H1 (cell line): ENCODE data around the gene CEP85L.

Experiments used
- CTCF ChIP-seq, 3 experiments: IDR thresholded peaks; 1 replicate in 2 of 3; 2 replicates in 1 of 3; pipeline versions ENCODE4 v1.5.1 to v1.6.1; 2011; ENCODE audit warnings: low read length in 3 of 3, mild to moderate bottlenecking in 3 of 3, inconsistent platforms in 2 of 3, low read depth in 1 of 3, moderate library complexity in 1 of 3; ENCODE audit not compliant: insufficient read depth in 1 of 3; ENCODE audit errors: control extremely low read depth in 1 of 3
- EP300 ChIP-seq, 2 experiments: IDR thresholded peaks; 1 replicate in 1 of 2; 2 replicates in 1 of 2; pipeline ENCODE4 v1.6.1; 2011 to 2012; ENCODE audit warnings: low read depth in 2 of 2, low read length in 2 of 2, mild to moderate bottlenecking in 2 of 2, borderline replicate concordance in 1 of 2, inconsistent platforms in 1 of 2, moderate library complexity in 1 of 2
- EZH2 ChIP-seq: fragments of 200-600 bp; sonication (generic); IDR thresholded peaks from 2 replicates; pipeline ENCODE4 v1.7.1; 2012; ENCODE audit warnings: low read depth, mild to moderate bottlenecking, moderate library complexity, low read length, inconsistent platforms; ENCODE audit not compliant: severe bottlenecking
- JUN ChIP-seq: IDR thresholded peaks from 2 replicates; pipeline ENCODE4 v1.6.1; 2011; ENCODE audit warnings: low read depth, mild to moderate bottlenecking, improper control_type of control experiment, low read length
- MAX ChIP-seq: IDR thresholded peaks from 2 replicates; pipeline ENCODE4 v1.6.1; 2012; ENCODE audit warnings: inconsistent platforms
- NANOG ChIP-seq: IDR thresholded peaks from 2 replicates; pipeline ENCODE4 v1.6.1; 2011; ENCODE audit warnings: low read length, low read depth, mild to moderate bottlenecking, inconsistent platforms; ENCODE audit not compliant: insufficient read depth, poor library complexity, severe bottlenecking
- PHF8 ChIP-seq: fragments of 200-600 bp; sonication (generic); conservative IDR thresholded peaks from 2 replicates; pipeline ENCODE4 v1.7.1; 2012; ENCODE audit warnings: low read depth, mild to moderate bottlenecking, inconsistent platforms, low read length, moderate library complexity
- POLR2AphosphoS5 ChIP-seq: IDR thresholded peaks from 2 replicates; pipeline ENCODE4 v1.6.1; 2011; ENCODE audit warnings: low read depth, low read length
- TCF12 ChIP-seq: IDR thresholded peaks from 2 replicates; pipeline ENCODE4 v1.6.1; 2011; ENCODE audit warnings: low read depth, mild to moderate bottlenecking, low read length
- TEAD4 ChIP-seq: IDR thresholded peaks from 2 replicates; pipeline ENCODE4 v1.6.1; 2012; ENCODE audit warnings: low read depth, low read length, inconsistent platforms, mixed read lengths
- USF2 ChIP-seq: IDR thresholded peaks from 2 replicates; pipeline ENCODE4 v1.6.1; 2011; ENCODE audit warnings: low read length, improper control_type of control experiment

GRCh38 chr6:118473266-118473665, 178.1 kb downstream of the CEP85L start:
- TF ChIP-seq NANOG (no peak), EZH2 (no peak), CTCF (IDR thresholded peaks at IDR 0.05; ENCODE audit: control extremely low read depth in 1 of 3, insufficient read depth in 1 of 3, low read depth in 1 of 3, low read length in 3 of 3) (no peak), PHF8 (no peak), MAX (no peak), EP300 (IDR thresholded peaks at IDR 0.05; ENCODE audit: borderline replicate concordance in 1 of 2, low read depth in 2 of 2, low read length in 2 of 2) (no peak), POLR2AphosphoS5 (no peak), USF2 (no peak), TCF12 (no peak), JUN (no peak), TEAD4 (no peak)
